Smooth muscle cell (in vitro differentiated cells): ENCODE results near the gene CASKIN1. TPM values are rescaled to one million over a fixed set of nuclear protein-coding genes. Genes with fewer than 3 reads are reported as not detected.

Experiments used
- DNase-seq: peaks from one replicate; lab custom pipeline; 2025; ENCODE audit not compliant: unreplicated experiment; lab: John Stamatoyannopoulos, UW
- H2AFZ ChIP-seq: fragments of 200-600 bp; sonication (generic); 2 replicates; pipeline ENCODE4 v1.6.0; 2016; ENCODE audit warnings: antibody characterized with exemption, low read depth, mild to moderate bottlenecking
- H3F3A ChIP-seq: fragments of 200-600 bp; sonication (generic); 2 replicates; pipeline ENCODE4 v1.6.0; 2017; ENCODE audit warnings: antibody characterized with exemption, low read depth
- H3K27ac ChIP-seq: fragments of 200-600 bp; sonication (generic); 2 replicates; pipeline ENCODE4 v1.5.1; 2016; ENCODE audit warnings: low read depth, mild to moderate bottlenecking
- H3K27me3 ChIP-seq: fragments of 200-600 bp; sonication (generic); 2 replicates; pipeline ENCODE4 v1.6.1; 2016; ENCODE audit warnings: low read depth, mild to moderate bottlenecking
- H3K36me3 ChIP-seq: fragments of 200-600 bp; sonication (generic); 2 replicates; pipeline ENCODE4 v1.5.1; 2016; ENCODE audit warnings: low read depth
- H3K4me1 ChIP-seq: fragments of 200-600 bp; sonication (generic); 2 replicates; pipeline ENCODE4 v1.5.1; 2016; ENCODE audit warnings: low read depth
- H3K4me2 ChIP-seq: fragments of 200-600 bp; sonication (generic); 2 replicates; pipeline ENCODE4 v1.6.0; 2016; ENCODE audit warnings: mild to moderate bottlenecking
- H3K4me3 ChIP-seq: fragments of 200-600 bp; sonication (generic); 2 replicates; pipeline ENCODE4 v1.5.1; 2016; ENCODE audit warnings: mild to moderate bottlenecking
- H3K79me2 ChIP-seq: fragments of 200-600 bp; sonication (generic); 2 replicates; pipeline ENCODE4 v1.6.0; 2016; ENCODE audit warnings: low read depth, mild to moderate bottlenecking
- H3K9ac ChIP-seq: fragments of 200-600 bp; sonication (generic); 2 replicates; pipeline ENCODE4 v1.6.0; 2016; ENCODE audit warnings: low read depth
- H3K9me3 ChIP-seq: fragments of 200-600 bp; sonication (generic); replicated peaks from 2 replicates; pipeline ENCODE4 v1.5.1; 2016; ENCODE audit warnings: low read depth
- H4K20me1 ChIP-seq: fragments of 200-600 bp; sonication (generic); 2 replicates; pipeline ENCODE4 v1.6.0; 2016; ENCODE audit warnings: low read depth
- CTCF ChIP-seq: fragments of 200-600 bp; sonication (generic); IDR thresholded peaks from 2 replicates; pipeline ENCODE4 v1.5.1; 2017; ENCODE audit warnings: borderline replicate concordance, mild to moderate bottlenecking, antibody characterized with exemption; ENCODE audit not compliant: insufficient read depth, poor library complexity, severe bottlenecking
- WGBS: methylation state at CpG from one replicate; pipeline ENCODE4 v1.1.7; 2016; ENCODE audit warnings: low lambda C conversion rate; 5-methylcytosine and 5-hydroxymethylcytosine counted together
- polyA plus RNA-seq: library from polyadenylated mRNA; unstranded; fragments of >200 nt; fragmentation: Nextera tagmentation; extraction: Ambion mirVana; gene quantifications from 2 replicates; pipeline ENCODE4 v1.2.1, GENCODE V29; 2016
- total RNA-seq: library from RNA; depleted of rRNA; stranded (reverse); fragments of >200 nt; gene quantifications from 2 replicates; pipeline ENCODE4 v1.2.3, GENCODE V29; 2014

CASKIN1 gene
- total and polyA plus RNA-seq, 2 experiments from 2014 or later = 0.09 to 0.45 TPM

- Histone ChIP-seq H3K4me3 (no peak overlapping the region), H2AFZ (no peak overlapping the region), H3K9ac (no peak overlapping the region), H3K36me3 (no peaks in the 10 kb centered on the region), H3K4me2 (no peak overlapping the region), H3K4me1 (peaks cover 17% of the 10 kb centered on the region), H3K9me3 (no peaks in the 10 kb centered on the region), H3K27ac (no peak overlapping the region), H3K27me3 (peaks cover 23% of the 10 kb centered on the region), H3K79me2 (no peaks in the 10 kb centered on the region), H3F3A (peaks cover 7% of the 10 kb centered on the region), H4K20me1 (peaks cover 32% of the 10 kb centered on the region)
- 72% methylated on average over 15 of the region's 15 CpGs for WGBS
- no peak for DNase-seq
- no peak for TF ChIP-seq CTCF
Measured at GRCh38 chr16:2238838-2239675, 42.7 kb upstream of the CASKIN1 start.

- H3K36me3 ChIP-seq = no peaks in the 10 kb centered on the region
- WGBS = 71% methylated on average over 18 of the region's 18 CpGs
- no peak for TF ChIP-seq CTCF
Measured at GRCh38 chr16:2238150-2238837, 41.9 kb upstream of the CASKIN1 start.

GRCh38 chr16:2237493-2238149 lies 41.2 kb upstream of the CASKIN1 start:
- Histone ChIP-seq H3K4me2 (peak overlapping the region; percentile 93), H2AFZ (no peak overlapping the region), H3K36me3 (no peaks in the 10 kb centered on the region), H4K20me1 (peaks cover 38% of the 10 kb centered on the region), H3K4me3 (peak overlapping the region; percentile 42), H3K4me1 (peaks cover 17% of the 10 kb centered on the region), H3K79me2 (no peaks in the 10 kb centered on the region), H3K9me3 (no peaks in the 10 kb centered on the region), H3K9ac (no peak overlapping the region), H3F3A (peaks cover 7% of the 10 kb centered on the region), H3K27me3 (peaks cover 23% of the 10 kb centered on the region), H3K27ac (no peak overlapping the region)
- no peak for TF ChIP-seq CTCF
- DNase-seq = no peak
- 23% methylated on average over 63 of the region's 65 CpGs for WGBS

More at GRCh38 chr16:2238150-2238837, 41.9 kb upstream of the CASKIN1 start:
- Histone ChIP-seq H3K27me3 (peaks cover 23% of the 10 kb centered on the region), H3K27ac (no peak overlapping the region), H2AFZ (no peak overlapping the region), H3K4me2 (no peak overlapping the region), H3K9me3 (no peaks in the 10 kb centered on the region), H3K9ac (no peak overlapping the region), H3K4me3 (no peak overlapping the region), H3F3A (peaks cover 7% of the 10 kb centered on the region), H3K4me1 (peaks cover 17% of the 10 kb centered on the region), H3K79me2 (no peaks in the 10 kb centered on the region), H4K20me1 (peaks cover 38% of the 10 kb centered on the region)
- no peak for DNase-seq
